ENCODE data around the gene IQGAP2. TPM values are rescaled to one million over a fixed set of nuclear protein-coding genes. Genes with fewer than 3 reads are reported as not detected.

The IQGAP2 gene
- total RNA-seq, 1 experiment from 2014 or later = not detected

DNA sequence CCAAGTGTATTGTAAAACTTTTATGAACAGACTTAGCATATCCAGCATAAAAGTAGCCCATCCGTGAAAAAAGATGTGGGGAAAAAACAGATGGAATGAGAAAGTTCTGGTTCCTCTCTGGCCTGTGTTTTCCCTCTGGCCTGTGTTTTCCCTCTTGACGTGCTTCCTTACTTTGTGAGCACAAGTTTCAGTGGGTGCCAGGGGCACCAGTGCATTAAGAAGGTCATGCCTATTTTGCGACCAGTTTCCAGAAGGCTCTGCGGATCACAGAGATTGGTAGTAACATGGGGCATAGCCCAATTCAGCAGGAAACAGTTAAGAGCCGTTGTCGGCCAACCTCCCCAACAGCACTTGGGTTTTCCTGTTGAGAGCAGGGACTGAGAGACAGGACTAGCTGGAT is 43.7 kb downstream of the IQGAP2 start:
- H3K4me1 ChIP-seq (replicated peaks; ENCODE audit: insufficient read depth) = no peaks in the 10 kb centered on the region
- ChIA-PET POLR2A (ENCODE audit: unreplicated experiment) (no interaction called here), CTCF (no interaction called here)
- no peaks in the 10 kb centered on the region for H4K20me1 ChIP-seq (ENCODE audit: insufficient read depth)
- H3K9me2 ChIP-seq (ENCODE audit: insufficient read depth) = no peaks in the 10 kb centered on the region
- H3K27ac ChIP-seq = no peak overlapping the region
- no peak overlapping the region for H3K4me3 ChIP-seq
- BruUV-seq (replicated peaks) = no TSS peak
- TF ChIP-seq CTCF (conservative IDR thresholded peaks at IDR 0.05) (no peak), EZH2 (IDR thresholded peaks at IDR 0.05; ENCODE audit: low read depth) (no peak)
- H2AFZ ChIP-seq = no peak overlapping the region
- no peaks in the 10 kb centered on the region for H3K36me3 ChIP-seq (ENCODE audit: low read depth)
- H3F3A ChIP-seq (ENCODE audit: insufficient read depth, low read depth) = no peaks in the 10 kb centered on the region
- H3K79me2 ChIP-seq (ENCODE audit: low read depth) = no peaks in the 10 kb centered on the region
- H3K27me3 ChIP-seq (ENCODE audit: insufficient read depth, low read depth) = peaks cover 3% of the 10 kb centered on the region; the same call in 1 of the 2 replicates
- DNase-seq = no peak
- H3K9me3 ChIP-seq (ENCODE audit: insufficient read depth, low read depth) = no peaks in the 10 kb centered on the region
- intact Hi-C loops (cut with micrococcal nuclease; ENCODE audit: unreplicated experiment) = no loop called here
- H3K4me2 ChIP-seq = no peak overlapping the region

DNA sequence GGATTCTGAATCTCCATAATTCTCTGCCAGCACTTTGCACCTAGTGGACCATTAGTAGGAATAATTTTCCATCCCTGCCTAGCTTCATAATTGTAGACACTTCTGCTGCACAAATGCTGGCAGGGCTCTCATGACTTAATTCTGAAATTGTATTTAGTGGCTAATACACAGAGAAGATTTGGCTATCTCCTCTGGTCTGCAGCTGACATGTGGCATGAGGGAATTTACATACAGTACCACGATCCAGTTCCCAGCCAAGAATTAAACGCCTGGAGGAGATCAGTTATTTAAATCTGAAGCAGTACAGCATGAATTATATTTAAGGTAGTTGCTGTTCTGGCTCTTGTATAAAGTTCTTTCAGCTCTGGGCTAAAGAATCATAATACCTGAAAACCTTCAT is 46.5 kb downstream of the IQGAP2 start:
- Histone ChIP-seq H4K20me1 (ENCODE audit: insufficient read depth) (no peaks in the 10 kb centered on the region), H3K27me3 (ENCODE audit: insufficient read depth, low read depth) (peaks cover 3% of the 10 kb centered on the region; the same call in 1 of the 2 replicates), H3K9me2 (ENCODE audit: insufficient read depth) (no peaks in the 10 kb centered on the region; the same call in 1 of the 2 replicates), H3K4me3 (no peak overlapping the region), H3K9me3 (ENCODE audit: insufficient read depth, low read depth) (no peaks in the 10 kb centered on the region), H2AFZ (no peak overlapping the region), H3K36me3 (ENCODE audit: low read depth) (no peaks in the 10 kb centered on the region), H3F3A (ENCODE audit: insufficient read depth, low read depth) (no peaks in the 10 kb centered on the region), H3K4me2 (no peak overlapping the region), H3K27ac (no peak overlapping the region), H3K79me2 (ENCODE audit: low read depth) (no peaks in the 10 kb centered on the region), H3K4me1 (replicated peaks; ENCODE audit: insufficient read depth) (no peaks in the 10 kb centered on the region)
- ChIA-PET CTCF (no interaction called here), POLR2A (ENCODE audit: unreplicated experiment) (no interaction called here)
- intact Hi-C loops (cut with micrococcal nuclease; ENCODE audit: unreplicated experiment) = no loop called here
- DNase-seq = no peak
- TF ChIP-seq CTCF (conservative IDR thresholded peaks at IDR 0.05) (no peak), EZH2 (IDR thresholded peaks at IDR 0.05; ENCODE audit: low read depth) (no peak)
- no TSS peak for BruUV-seq (replicated peaks)

- no peak overlapping the region for H2AFZ ChIP-seq
- peaks cover 3% of the 10 kb centered on the region; the same call in 1 of the 2 replicates for H3K27me3 ChIP-seq (ENCODE audit: insufficient read depth, low read depth)
- BruUV-seq (replicated peaks) = no TSS peak
- no peak for TF ChIP-seq EZH2 (IDR thresholded peaks at IDR 0.05; ENCODE audit: low read depth)
- TF ChIP-seq CTCF (conservative IDR thresholded peaks at IDR 0.05) = no peak
- H3K27ac ChIP-seq = no peak overlapping the region
- H3K4me3 ChIP-seq = no peak overlapping the region
- H3K4me2 ChIP-seq = no peak overlapping the region
- ChIA-PET POLR2A (ENCODE audit: unreplicated experiment) (no interaction called here), CTCF (no interaction called here)
- no peaks in the 10 kb centered on the region for H3K9me3 ChIP-seq (ENCODE audit: insufficient read depth, low read depth)
- H3K36me3 ChIP-seq (ENCODE audit: low read depth) = no peaks in the 10 kb centered on the region
- no peaks in the 10 kb centered on the region for H3F3A ChIP-seq (ENCODE audit: insufficient read depth, low read depth)
- DNase-seq = no peak
- no peaks in the 10 kb centered on the region for H3K79me2 ChIP-seq (ENCODE audit: low read depth)
- H3K9me2 ChIP-seq (ENCODE audit: insufficient read depth) = no peaks in the 10 kb centered on the region; the same call in 1 of the 2 replicates
- intact Hi-C loops (cut with micrococcal nuclease; ENCODE audit: unreplicated experiment) = no loop called here
- H4K20me1 ChIP-seq (ENCODE audit: insufficient read depth) = no peaks in the 10 kb centered on the region
- H3K4me1 ChIP-seq (replicated peaks; ENCODE audit: insufficient read depth) = no peaks in the 10 kb centered on the region
These were observed 47.0 kb downstream of the IQGAP2 start for GRCh38 chr5:76450054-76450453.
